ENCODE data around the gene VEZF1.

DNA sequence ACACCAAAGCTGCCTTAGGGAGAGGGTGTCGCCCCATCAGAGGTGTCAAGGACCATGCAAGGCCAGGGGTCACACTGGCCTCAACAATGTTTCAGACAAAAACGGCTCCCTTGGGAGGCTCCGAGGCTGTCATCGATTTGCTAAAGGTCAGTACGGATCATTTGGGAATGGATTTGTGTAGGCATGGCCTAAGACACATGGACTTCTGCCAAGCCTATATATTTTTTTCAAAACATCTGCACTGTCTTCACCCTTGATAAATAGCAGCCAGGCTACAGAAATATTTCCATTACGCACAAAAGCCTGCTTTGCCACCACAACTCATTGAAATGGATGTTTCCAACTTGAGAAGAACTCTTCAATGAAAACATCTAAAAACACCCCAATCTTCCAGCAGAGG lies 43.1 kb downstream of the VEZF1 start:
- TF ChIP-seq, protein P1, sequence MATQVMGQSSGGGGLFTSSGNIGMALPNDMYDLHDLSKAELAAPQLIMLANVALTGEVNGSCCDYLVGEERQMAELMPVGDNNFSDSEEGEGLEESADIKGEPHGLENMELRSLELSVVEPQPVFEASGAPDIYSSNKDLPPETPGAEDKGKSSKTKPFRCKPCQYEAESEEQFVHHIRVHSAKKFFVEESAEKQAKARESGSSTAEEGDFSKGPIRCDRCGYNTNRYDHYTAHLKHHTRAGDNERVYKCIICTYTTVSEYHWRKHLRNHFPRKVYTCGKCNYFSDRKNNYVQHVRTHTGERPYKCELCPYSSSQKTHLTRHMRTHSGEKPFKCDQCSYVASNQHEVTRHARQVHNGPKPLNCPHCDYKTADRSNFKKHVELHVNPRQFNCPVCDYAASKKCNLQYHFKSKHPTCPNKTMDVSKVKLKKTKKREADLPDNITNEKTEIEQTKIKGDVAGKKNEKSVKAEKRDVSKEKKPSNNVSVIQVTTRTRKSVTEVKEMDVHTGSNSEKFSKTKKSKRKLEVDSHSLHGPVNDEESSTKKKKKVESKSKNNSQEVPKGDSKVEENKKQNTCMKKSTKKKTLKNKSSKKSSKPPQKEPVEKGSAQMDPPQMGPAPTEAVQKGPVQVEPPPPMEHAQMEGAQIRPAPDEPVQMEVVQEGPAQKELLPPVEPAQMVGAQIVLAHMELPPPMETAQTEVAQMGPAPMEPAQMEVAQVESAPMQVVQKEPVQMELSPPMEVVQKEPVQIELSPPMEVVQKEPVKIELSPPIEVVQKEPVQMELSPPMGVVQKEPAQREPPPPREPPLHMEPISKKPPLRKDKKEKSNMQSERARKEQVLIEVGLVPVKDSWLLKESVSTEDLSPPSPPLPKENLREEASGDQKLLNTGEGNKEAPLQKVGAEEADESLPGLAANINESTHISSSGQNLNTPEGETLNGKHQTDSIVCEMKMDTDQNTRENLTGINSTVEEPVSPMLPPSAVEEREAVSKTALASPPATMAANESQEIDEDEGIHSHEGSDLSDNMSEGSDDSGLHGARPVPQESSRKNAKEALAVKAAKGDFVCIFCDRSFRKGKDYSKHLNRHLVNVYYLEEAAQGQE (IDR thresholded peaks at IDR 0.05) = no peak
- TF ChIP-seq MAFK (IDR thresholded peaks at IDR 0.05; ENCODE audit: partially characterized antibody) = no peak
- TF ChIP-seq, protein P2, sequence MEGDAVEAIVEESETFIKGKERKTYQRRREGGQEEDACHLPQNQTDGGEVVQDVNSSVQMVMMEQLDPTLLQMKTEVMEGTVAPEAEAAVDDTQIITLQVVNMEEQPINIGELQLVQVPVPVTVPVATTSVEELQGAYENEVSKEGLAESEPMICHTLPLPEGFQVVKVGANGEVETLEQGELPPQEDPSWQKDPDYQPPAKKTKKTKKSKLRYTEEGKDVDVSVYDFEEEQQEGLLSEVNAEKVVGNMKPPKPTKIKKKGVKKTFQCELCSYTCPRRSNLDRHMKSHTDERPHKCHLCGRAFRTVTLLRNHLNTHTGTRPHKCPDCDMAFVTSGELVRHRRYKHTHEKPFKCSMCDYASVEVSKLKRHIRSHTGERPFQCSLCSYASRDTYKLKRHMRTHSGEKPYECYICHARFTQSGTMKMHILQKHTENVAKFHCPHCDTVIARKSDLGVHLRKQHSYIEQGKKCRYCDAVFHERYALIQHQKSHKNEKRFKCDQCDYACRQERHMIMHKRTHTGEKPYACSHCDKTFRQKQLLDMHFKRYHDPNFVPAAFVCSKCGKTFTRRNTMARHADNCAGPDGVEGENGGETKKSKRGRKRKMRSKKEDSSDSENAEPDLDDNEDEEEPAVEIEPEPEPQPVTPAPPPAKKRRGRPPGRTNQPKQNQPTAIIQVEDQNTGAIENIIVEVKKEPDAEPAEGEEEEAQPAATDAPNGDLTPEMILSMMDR (IDR thresholded peaks at IDR 0.05) = no peak
- no peak for TF ChIP-seq POLR2A (IDR thresholded peaks at IDR 0.05; ENCODE audit: low read length)
- TF ChIP-seq CBX8 (IDR thresholded peaks at IDR 0.05) = no peak
- no peak for TF ChIP-seq EP300 (IDR thresholded peaks at IDR 0.05)
- TF ChIP-seq, protein P3, sequence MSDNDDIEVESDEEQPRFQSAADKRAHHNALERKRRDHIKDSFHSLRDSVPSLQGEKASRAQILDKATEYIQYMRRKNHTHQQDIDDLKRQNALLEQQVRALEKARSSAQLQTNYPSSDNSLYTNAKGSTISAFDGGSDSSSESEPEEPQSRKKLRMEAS (IDR thresholded peaks at IDR 0.05) = no peak
- no peak for TF ChIP-seq NR3C1 (IDR thresholded peaks at IDR 0.05)

All from A549 (cell line).